Stimulated activated effector memory CD8-positive, alpha-beta T cell treated with anti-CD3 and anti-CD28 coated beads, Interleukin-12 subunit alpha, Interleukin-12 subunit beta, amount 100 ng/mL, for 72 hours (primary cell): Measurements from ENCODE around the gene ATP13A5.

Experiments used
- ATAC-seq: fragments of 150-1000 bp; cut with Tn5 transposase; 2 replicates; pipeline ENCODE4 v1.10.0; 2021
- DNase-seq, 2 donors: peaks; one replicate each; pipeline ENCODE4 v3.0.0; 2021 to 2022; ENCODE audit warnings: low spot score in 2 of 2
- H3K27ac Mint-ChIP-seq: one replicate; pipeline ENCODE4 v1.8.0; 2022; ENCODE audit warnings: mild to moderate bottlenecking, mixed read lengths
- H3K36me3 Mint-ChIP-seq: one replicate; pipeline ENCODE4 v1.8.0; 2022; ENCODE audit warnings: mild to moderate bottlenecking, mixed read lengths
- H3K4me1 Mint-ChIP-seq: one replicate; pipeline ENCODE4 v1.8.0; 2022; ENCODE audit warnings: mixed read lengths
- H3K4me3 Mint-ChIP-seq: one replicate; pipeline ENCODE4 v1.8.0; 2022; ENCODE audit warnings: mild to moderate bottlenecking, mixed read lengths
- H3K9me3 Mint-ChIP-seq: one replicate; pipeline ENCODE4 v1.8.0; 2022; ENCODE audit warnings: mixed read lengths

Gene ATP13A5

DNA sequence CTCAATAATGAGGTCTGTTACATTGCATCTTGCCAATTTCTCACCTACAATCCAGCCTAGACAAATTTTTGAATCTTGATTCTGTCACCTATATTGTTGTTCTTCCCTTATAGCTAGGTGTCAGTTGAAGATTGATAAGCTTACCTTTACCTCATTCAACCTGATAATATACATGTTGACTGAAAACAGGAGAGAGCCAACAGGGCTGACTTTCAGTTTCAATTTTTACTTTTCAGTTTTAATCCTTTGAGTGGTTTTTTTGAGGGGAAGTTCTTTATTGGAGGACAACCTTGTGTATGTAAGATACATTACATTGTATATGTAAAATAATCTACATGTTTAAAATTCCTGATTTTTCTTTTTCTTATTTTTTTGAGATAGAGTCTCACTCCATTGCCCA, 5.8 kb downstream of the ATP13A5 start:
- H3K4me1 Mint-ChIP-seq = no peaks in the 10 kb centered on the region

GRCh38 chr3:193367868-193368267, 10.7 kb downstream of the ATP13A5 start:
- DNase-seq (no peak), ATAC-seq (no peak)
- Mint-ChIP-seq H3K36me3 (no peaks in the 10 kb centered on the region), H3K4me3 (no peak overlapping the region), H3K9me3 (no peaks in the 10 kb centered on the region), H3K27ac (no peak overlapping the region), H3K4me1 (no peaks in the 10 kb centered on the region)

More for the DNA sequence above, 5.8 kb downstream of the ATP13A5 start:
- DNase-seq (no peak), ATAC-seq (no peak)
- H3K9me3 Mint-ChIP-seq = no peaks in the 10 kb centered on the region
- no peak overlapping the region for H3K4me3 Mint-ChIP-seq
- no peaks in the 10 kb centered on the region for H3K36me3 Mint-ChIP-seq
- H3K27ac Mint-ChIP-seq = no peak overlapping the region

GRCh38 chr3:193357291-193357690, 21.3 kb downstream of the ATP13A5 start:
- H3K4me3 Mint-ChIP-seq = no peak overlapping the region
- no peak for ATAC-seq
- H3K36me3 Mint-ChIP-seq = no peaks in the 10 kb centered on the region
- no peak overlapping the region for H3K27ac Mint-ChIP-seq
- no peak for DNase-seq
- peaks cover 3% of the 10 kb centered on the region for H3K9me3 Mint-ChIP-seq
- H3K4me1 Mint-ChIP-seq = no peaks in the 10 kb centered on the region

GRCh38 chr3:193354423-193354822, 24.1 kb downstream of the ATP13A5 start:
- Mint-ChIP-seq H3K4me1 (no peaks in the 10 kb centered on the region), H3K4me3 (no peak overlapping the region), H3K36me3 (no peaks in the 10 kb centered on the region), H3K27ac (no peak overlapping the region), H3K9me3 (peaks cover 3% of the 10 kb centered on the region)
- ATAC-seq (no peak), DNase-seq (no peak)

DNA sequence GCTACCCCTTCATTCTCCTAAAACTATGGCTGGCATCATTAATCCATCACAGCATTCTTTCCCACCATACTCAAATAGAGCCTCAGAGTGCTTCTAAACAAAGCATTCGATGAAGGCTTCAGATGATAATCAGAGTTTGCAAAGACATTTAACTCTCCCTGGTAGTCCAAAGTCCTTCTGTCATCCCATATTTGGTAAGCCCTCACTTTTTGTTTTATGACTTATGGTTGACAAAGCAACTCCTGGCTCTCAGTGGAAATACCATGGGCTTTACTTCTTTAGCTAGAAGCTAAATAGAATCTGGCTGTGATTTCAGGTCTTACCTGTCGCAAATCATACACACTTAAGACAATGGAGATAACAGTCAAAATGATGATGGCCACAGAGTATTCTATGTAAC, 27.8 kb downstream of the ATP13A5 start:
- DNase-seq (no peak), ATAC-seq (no peak)
- H3K4me1 Mint-ChIP-seq = no peaks in the 10 kb centered on the region
- H3K4me3 Mint-ChIP-seq = no peak overlapping the region
- no peak overlapping the region for H3K27ac Mint-ChIP-seq
- H3K9me3 Mint-ChIP-seq = peaks cover 3% of the 10 kb centered on the region
- no peaks in the 10 kb centered on the region for H3K36me3 Mint-ChIP-seq

GRCh38 chr3:193348686-193349085, 29.9 kb downstream of the ATP13A5 start:
- Mint-ChIP-seq H3K9me3 (peaks cover 3% of the 10 kb centered on the region), H3K27ac (no peak overlapping the region), H3K36me3 (no peaks in the 10 kb centered on the region), H3K4me3 (no peak overlapping the region), H3K4me1 (no peaks in the 10 kb centered on the region)
- ATAC-seq = no peak
- no peak for DNase-seq

DNA sequence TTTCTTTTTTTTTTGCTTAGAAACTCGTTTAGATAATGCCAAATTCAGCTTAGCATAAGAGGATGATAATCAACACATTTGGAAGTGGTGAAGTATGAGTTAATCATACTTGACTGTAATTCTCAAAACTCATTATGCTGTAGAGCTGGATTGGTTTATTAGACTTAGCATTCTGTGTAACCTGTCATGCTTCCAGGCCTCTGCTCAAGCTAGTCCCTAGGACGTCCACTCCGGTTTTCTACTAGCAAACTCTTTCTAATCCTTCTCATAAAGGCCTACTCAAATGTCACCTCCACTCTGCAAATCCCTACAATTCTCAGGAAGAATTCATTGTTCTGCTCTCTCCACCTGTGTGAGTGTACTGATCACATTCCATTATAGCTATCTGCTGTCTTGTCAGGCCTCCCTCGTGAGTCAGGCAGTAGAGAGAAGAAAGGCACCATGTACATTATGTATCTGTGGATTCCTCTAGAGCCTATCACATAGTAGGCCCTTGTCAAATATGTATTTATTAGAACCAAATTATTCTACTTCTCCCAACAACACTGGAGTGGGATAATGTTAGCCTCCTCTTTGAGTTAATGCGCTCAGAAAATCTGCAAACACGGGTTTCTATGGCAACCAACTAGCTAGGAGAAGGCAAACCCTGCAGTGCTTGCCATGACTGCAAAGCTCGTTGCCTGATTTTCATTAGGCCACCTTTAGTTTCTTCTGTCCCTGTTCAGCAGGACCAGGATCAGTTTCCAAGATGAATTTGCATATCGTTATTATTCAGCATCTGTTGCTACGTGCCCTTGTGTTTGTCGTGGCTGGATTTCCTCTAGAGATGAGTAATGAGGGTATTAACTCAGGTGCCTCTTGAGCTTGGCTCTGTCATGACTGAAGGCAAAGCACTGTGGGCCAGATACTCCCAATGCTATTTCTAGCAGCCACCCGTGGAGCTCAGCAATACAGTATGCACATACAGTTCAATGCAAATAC, 30.7 kb downstream of the ATP13A5 start:
- H3K4me1 Mint-ChIP-seq = no peaks in the 10 kb centered on the region
- ATAC-seq (no peak), DNase-seq (no peak)
- H3K36me3 Mint-ChIP-seq = no peaks in the 10 kb centered on the region
- H3K9me3 Mint-ChIP-seq = peaks cover under 1% of the 10 kb centered on the region
- H3K4me3 Mint-ChIP-seq = no peak overlapping the region
- H3K27ac Mint-ChIP-seq = no peak overlapping the region

DNA sequence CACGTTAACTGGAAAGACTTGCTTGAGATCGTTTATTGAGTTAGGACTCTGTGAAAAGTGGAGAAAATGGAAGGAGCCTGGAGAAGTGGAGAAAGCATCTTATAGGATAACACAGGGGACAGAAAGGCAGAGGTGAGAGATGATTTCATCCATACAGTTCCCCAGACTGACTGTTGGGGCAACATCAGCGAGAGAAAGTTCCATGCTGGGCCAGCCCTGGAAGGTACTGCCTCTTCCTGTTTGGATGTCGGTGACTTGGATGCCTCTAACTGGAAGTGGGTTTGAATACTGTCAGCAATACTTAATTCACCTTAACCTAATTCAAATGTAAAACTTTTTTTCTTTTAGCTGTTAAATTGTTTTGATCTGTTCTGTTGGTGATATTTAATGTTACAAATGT, 32.3 kb downstream of the ATP13A5 start:
- Mint-ChIP-seq H3K36me3 (no peaks in the 10 kb centered on the region), H3K4me1 (no peaks in the 10 kb centered on the region), H3K4me3 (no peak overlapping the region), H3K27ac (no peak overlapping the region), H3K9me3 (no peaks in the 10 kb centered on the region)
- no peak for DNase-seq
- no peak for ATAC-seq

- Mint-ChIP-seq H3K4me3 (no peak overlapping the region), H3K36me3 (no peaks in the 10 kb centered on the region), H3K4me1 (no peaks in the 10 kb centered on the region), H3K27ac (no peak overlapping the region), H3K9me3 (no peaks in the 10 kb centered on the region)
- DNase-seq = no peak
- ATAC-seq = no peak
Observed at GRCh38 chr3:193345431-193345830, 33.1 kb downstream of the ATP13A5 start.

- no peak for ATAC-seq
Observed at GRCh38 chr3:193344486-193344885, 34.1 kb downstream of the ATP13A5 start.

DNA sequence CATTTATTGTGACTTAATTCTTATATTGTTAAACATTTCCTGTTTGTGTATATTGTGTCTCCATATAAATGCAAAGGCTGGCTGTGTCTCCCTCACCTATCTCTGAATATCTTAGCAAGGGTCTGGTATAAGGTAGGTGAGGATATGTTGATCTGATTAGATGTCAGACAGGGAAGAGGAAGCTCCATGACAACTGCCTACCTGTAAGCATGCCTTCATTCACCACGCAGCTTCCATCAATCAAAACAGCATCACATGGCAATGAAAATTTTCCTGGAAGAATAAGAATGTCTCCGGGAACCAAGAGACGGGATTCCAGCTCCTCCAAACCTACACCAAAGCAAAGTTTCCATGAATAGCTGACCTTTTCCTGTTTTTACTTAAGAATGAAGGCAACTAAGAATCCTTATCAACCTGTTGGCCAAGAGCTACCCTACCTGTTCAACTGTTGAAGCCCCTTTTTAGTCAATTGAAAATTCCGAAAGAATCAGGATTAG, 34.8 kb downstream of the ATP13A5 start:
- H3K9me3 Mint-ChIP-seq = peaks cover 3% of the 10 kb centered on the region

More at GRCh38 chr3:193344486-193344885, 34.1 kb downstream of the ATP13A5 start:
- H3K36me3 Mint-ChIP-seq = no peaks in the 10 kb centered on the region
- DNase-seq = no peak
- no peaks in the 10 kb centered on the region for H3K4me1 Mint-ChIP-seq
- H3K27ac Mint-ChIP-seq = no peak overlapping the region
- H3K4me3 Mint-ChIP-seq = no peak overlapping the region
- H3K9me3 Mint-ChIP-seq = no peaks in the 10 kb centered on the region

DNA sequence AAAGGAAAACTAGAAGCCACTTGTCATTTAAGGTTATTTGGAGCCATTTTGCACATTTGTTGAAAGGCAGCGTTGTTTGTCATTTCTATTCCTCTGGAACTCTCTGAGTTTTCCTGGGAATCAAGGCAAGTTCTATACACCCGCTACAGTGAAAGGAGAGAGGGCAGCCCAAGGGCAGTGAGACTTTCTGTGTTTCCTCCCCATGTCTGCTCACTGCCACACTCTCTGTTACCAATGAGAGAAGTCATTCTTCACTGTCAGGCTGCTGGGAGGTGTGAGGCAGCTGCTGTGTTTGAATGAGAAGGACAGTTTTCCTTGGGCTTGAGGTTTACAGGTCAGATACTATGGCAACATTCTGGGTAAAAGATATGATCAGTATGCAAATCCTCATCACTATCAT, 36.0 kb downstream of the ATP13A5 start:
- DNase-seq (no peak), ATAC-seq (no peak)
- no peaks in the 10 kb centered on the region for H3K4me1 Mint-ChIP-seq
- H3K27ac Mint-ChIP-seq = no peak overlapping the region
- no peak overlapping the region for H3K4me3 Mint-ChIP-seq
- peaks cover 3% of the 10 kb centered on the region for H3K9me3 Mint-ChIP-seq
- H3K36me3 Mint-ChIP-seq = no peaks in the 10 kb centered on the region

More for the DNA sequence above, 34.8 kb downstream of the ATP13A5 start:
- DNase-seq (no peak), ATAC-seq (no peak)
- Mint-ChIP-seq H3K36me3 (no peaks in the 10 kb centered on the region), H3K4me1 (no peaks in the 10 kb centered on the region), H3K4me3 (no peak overlapping the region), H3K27ac (no peak overlapping the region)

- Mint-ChIP-seq H3K36me3 (no peaks in the 10 kb centered on the region), H3K4me1 (no peaks in the 10 kb centered on the region), H3K27ac (no peak overlapping the region), H3K4me3 (no peak overlapping the region), H3K9me3 (peaks cover 7% of the 10 kb centered on the region)
- ATAC-seq (no peak), DNase-seq (no peak)
Observed at GRCh38 chr3:193335031-193335430, 43.5 kb downstream of the ATP13A5 start.

DNA sequence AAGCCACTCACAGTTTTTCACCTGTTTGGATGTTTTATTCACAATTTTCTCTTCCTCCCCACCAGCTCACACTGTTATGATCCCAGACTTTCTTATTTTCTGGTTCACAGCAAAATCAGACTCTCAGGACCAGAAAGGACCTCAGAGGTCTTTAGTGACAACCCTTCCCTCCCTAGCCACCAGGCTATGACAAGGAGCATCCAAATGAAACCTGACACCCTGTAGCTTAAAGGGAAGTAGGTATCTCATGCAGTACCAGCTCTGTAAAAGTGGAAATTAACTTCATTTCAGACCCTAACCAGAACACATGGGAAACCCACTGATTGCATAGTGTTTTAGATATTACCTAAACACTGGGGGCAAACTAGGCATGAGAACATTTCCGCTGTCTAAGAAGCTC, 45.3 kb downstream of the ATP13A5 start:
- no peaks in the 10 kb centered on the region for H3K36me3 Mint-ChIP-seq
- no peak for DNase-seq
- no peaks in the 10 kb centered on the region for H3K4me1 Mint-ChIP-seq
- no peak for ATAC-seq
- H3K27ac Mint-ChIP-seq = no peak overlapping the region
- peaks cover 6% of the 10 kb centered on the region for H3K9me3 Mint-ChIP-seq
- H3K4me3 Mint-ChIP-seq = no peak overlapping the region

GRCh38 chr3:193330555-193331204, 47.9 kb downstream of the ATP13A5 start:
- ATAC-seq = no peak
- Mint-ChIP-seq H3K9me3 (peaks cover 6% of the 10 kb centered on the region), H3K4me1 (no peaks in the 10 kb centered on the region), H3K36me3 (no peaks in the 10 kb centered on the region), H3K4me3 (no peak overlapping the region), H3K27ac (no peak overlapping the region)
- DNase-seq = no peak
